AG04449 (cell line): ENCODE results near the gene SMARCA4.

Experiments used
- CTCF ChIA-PET: fragments of 350-600 bp; formaldehyde crosslinking; extraction: SDS; loops from one replicate; lab custom pipeline; 2021; ENCODE audit warnings: antibody characterized with exemption; lab: Yijun Ruan, JAX
- POLR2A ChIA-PET: fragments of 400-600, 350-600 bp; formaldehyde crosslinking; extraction: SDS; loops from one replicate; lab custom pipeline; 2020; ENCODE audit warnings: antibody characterized with exemption, inconsistent platforms; lab: Yijun Ruan, JAX
- DNase-seq: peaks from one replicate; pipeline ENCODE4 v3.0.0-alpha.2; 2010; ENCODE audit warnings: low read depth, low spot score
- H3K4me3 ChIP-seq: 2 replicates; pipeline ENCODE4 v1.5.1; 2011; ENCODE audit warnings: low read depth, mild to moderate bottlenecking, control low read depth, low read length
- CTCF ChIP-seq: IDR thresholded peaks from one replicate; pipeline ENCODE4 v1.5.1; 2011; ENCODE audit warnings: mild to moderate bottlenecking, moderate library complexity, low read length, control low read depth, inconsistent platforms; ENCODE audit not compliant: insufficient read depth; ENCODE audit errors: missing control alignments

SMARCA4 gene

GRCh38 chr19:10916602-10917001 is 44.2 kb upstream of the SMARCA4 start:
- CTCF ChIA-PET: interaction anchor here (0.9 to 3.8 kb wide), 5 partner anchors 19 to 119 kb away, joined by 3 to 13 read pairs (median 8); no protein-coding TSS in a partner anchor
- DNase-seq: no peak
- H3K4me3 ChIP-seq: no peak overlapping the region
- POLR2A ChIA-PET: no interaction called here
- TF ChIP-seq CTCF: no peak

- ChIA-PET CTCF (interaction anchor here (1.5 to 3.8 kb wide), 4 partner anchors 17 to 54 kb away, joined by 3 to 13 read pairs (median 6); no protein-coding TSS in a partner anchor), POLR2A (interaction anchor here (0.6 kb wide), 1 partner anchor 22 kb away, joined by 3 read pairs; no protein-coding TSS in a partner anchor)
- no peak overlapping the region for H3K4me3 ChIP-seq
- no peak for TF ChIP-seq CTCF
- DNase-seq: no peak
Observed at GRCh38 chr19:10918359-10918758, 42.5 kb upstream of the SMARCA4 start.

GRCh38 chr19:10919352-10920287 is 41.2 kb upstream of the SMARCA4 start:
- no peak overlapping the region for H3K4me3 ChIP-seq
- TF ChIP-seq CTCF: no peak
- CTCF ChIA-PET: interaction anchor here (1.5 to 2.2 kb wide), 3 partner anchors 22 to 55 kb away, joined by 3 to 8 read pairs (median 4); no protein-coding TSS in a partner anchor
- no peak for DNase-seq
- POLR2A ChIA-PET: no interaction called here

- TF ChIP-seq CTCF: no peak
- H3K4me3 ChIP-seq: no peak overlapping the region
- CTCF ChIA-PET: no interaction called here
- DNase-seq: no peak
- POLR2A ChIA-PET: no interaction called here
Observed at GRCh38 chr19:10920288-10920655, 40.6 kb upstream of the SMARCA4 start.

- H3K4me3 ChIP-seq: no peak overlapping the region
- DNase-seq: no peak
- TF ChIP-seq CTCF: no peak
- ChIA-PET POLR2A (no interaction called here), CTCF (no interaction called here)
Observed at GRCh38 chr19:10920781-10921180, 40.0 kb upstream of the SMARCA4 start.

- TF ChIP-seq CTCF: no peak
- H3K4me3 ChIP-seq: no peak overlapping the region
- ChIA-PET POLR2A (interaction anchor here (0.9 to 1.0 kb wide), 2 partner anchors 22 to 50 kb away, joined by 3 read pairs; partner anchors contain the start of gene CARM1), CTCF (no interaction called here)
- DNase-seq: no peak
Observed at GRCh38 chr19:10921199-10921909, 39.5 kb upstream of the SMARCA4 start.
